GM12875 (cell line): ENCODE results near the gene PDIA3.
"Not testable (repeated sequence)": the region's sequence is repeated elsewhere in the genome, so short reads cannot be mapped to it uniquely, and the experiment has no call there.

ENCODE experiments used
- H3K4me3 ChIP-seq: one replicate; pipeline ENCODE4 v1.5.1; 2011; ENCODE audit warnings: low read depth, low read length, control low read depth
- TF ChIP-seq, protein P1 (sequence below): IDR thresholded peaks from 2 replicates; pipeline ENCODE4 v1.5.1; 2011; ENCODE audit warnings: low read depth, mild to moderate bottlenecking, control low read depth, inconsistent platforms, low read length, moderate library complexity, borderline replicate concordance; ENCODE audit not compliant: insufficient read depth

Gene PDIA3

DNA sequence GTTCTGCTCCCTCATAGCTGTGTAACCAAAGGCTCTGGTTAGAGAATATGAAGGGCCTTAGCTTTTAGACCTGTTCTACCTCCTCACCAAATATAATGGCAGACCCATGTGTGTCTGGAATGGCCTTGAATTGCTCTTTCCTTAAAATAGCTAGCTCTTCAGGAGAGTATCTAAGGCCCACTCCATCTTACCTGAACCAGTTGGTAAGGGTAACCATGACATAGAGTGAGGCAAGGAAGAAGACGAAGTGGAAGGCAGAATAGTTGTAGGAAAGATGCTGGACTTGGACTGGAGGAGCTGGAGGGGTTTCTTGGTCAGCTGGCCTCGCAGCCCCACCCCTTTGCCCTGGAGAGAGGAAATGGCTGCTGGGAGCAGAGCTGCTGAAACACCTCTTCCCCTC is 49.0 kb downstream of the PDIA3 start:
- no peak overlapping the region for H3K4me3 ChIP-seq

DNA sequence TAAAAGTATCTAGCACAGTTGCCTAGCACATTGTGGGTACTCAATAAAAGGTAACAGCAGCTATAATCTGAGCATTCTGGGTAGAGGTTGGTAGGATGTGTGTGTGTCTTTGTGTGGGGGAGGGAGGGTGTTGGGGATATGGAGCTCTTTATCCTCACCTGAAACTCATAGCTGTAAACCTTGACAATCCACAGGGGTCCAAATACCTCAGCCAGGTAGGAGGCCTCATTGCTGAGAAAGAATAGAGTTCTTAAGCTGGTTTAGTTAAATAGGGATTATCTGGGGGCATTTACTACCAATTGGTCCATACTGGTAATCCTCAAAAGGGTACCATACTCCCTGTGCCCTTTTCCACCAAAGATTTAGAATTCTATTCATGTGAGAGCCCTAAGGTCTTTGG is 49.8 kb downstream of the PDIA3 start:
- no peak overlapping the region for H3K4me3 ChIP-seq
- TF ChIP-seq, protein P1, sequence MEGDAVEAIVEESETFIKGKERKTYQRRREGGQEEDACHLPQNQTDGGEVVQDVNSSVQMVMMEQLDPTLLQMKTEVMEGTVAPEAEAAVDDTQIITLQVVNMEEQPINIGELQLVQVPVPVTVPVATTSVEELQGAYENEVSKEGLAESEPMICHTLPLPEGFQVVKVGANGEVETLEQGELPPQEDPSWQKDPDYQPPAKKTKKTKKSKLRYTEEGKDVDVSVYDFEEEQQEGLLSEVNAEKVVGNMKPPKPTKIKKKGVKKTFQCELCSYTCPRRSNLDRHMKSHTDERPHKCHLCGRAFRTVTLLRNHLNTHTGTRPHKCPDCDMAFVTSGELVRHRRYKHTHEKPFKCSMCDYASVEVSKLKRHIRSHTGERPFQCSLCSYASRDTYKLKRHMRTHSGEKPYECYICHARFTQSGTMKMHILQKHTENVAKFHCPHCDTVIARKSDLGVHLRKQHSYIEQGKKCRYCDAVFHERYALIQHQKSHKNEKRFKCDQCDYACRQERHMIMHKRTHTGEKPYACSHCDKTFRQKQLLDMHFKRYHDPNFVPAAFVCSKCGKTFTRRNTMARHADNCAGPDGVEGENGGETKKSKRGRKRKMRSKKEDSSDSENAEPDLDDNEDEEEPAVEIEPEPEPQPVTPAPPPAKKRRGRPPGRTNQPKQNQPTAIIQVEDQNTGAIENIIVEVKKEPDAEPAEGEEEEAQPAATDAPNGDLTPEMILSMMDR = no peak

More for the DNA sequence above, 49.0 kb downstream of the PDIA3 start:
- TF ChIP-seq, protein P1 = no peak

DNA sequence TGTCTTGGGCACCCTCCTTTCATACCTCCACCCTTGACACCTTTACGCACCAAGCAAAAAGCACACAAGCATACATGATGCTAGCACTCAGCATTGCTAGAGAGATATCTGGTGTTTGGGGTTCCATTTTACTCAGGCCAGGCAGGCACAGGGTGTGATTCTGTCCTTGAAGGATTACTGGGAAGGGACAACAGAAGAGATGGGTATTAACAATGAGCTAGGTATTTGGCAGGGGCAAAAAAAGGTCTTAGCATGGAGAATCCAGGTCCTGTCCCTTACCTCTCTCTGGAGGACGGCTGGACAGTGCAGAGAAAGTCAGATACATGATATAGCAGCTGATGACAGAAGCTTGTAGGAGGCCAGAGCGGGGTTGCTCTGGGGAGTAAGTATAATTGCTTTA is 50.3 kb downstream of the PDIA3 start:
- H3K4me3 ChIP-seq = no peak overlapping the region
- TF ChIP-seq, protein P1 = no peak

DNA sequence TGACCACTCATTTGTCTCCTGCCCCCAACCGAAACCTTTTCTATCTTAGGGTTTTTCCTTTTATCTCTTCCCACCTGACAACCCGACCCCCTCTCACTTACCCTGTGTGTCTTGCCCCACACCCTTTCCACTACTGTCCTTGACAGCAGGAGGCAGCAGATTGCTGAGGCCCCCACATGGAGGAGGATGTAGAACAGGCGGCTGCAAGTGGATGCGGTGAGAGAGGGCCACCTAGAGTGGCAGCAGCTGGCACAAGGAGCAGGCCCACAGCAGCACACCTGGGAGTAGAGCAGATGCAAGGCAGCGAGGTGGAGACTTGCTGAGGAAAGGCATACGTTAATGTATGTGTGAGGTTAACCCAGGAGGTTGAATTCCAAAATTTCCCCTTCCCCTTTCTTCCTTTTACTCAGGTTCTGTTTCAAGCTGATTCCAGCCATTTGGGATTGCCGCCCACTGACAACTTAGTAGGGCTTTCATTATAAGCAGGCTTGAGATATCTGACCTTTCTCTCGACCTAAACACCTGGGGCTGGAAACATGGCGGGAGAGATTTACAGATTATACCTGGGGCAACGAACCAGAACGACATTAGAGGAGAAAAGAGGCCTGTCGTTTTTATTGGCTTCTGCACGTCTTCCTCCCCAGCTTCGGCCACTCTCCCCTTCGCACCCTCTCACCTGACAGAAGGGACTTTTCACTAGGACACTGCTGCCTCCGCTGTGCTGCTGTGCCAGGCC is 53.1 kb downstream of the PDIA3 start:
- no peak overlapping the region for H3K4me3 ChIP-seq
- TF ChIP-seq, protein P1 = peak; percentile 22; the same call in 1 of the 2 replicates

DNA sequence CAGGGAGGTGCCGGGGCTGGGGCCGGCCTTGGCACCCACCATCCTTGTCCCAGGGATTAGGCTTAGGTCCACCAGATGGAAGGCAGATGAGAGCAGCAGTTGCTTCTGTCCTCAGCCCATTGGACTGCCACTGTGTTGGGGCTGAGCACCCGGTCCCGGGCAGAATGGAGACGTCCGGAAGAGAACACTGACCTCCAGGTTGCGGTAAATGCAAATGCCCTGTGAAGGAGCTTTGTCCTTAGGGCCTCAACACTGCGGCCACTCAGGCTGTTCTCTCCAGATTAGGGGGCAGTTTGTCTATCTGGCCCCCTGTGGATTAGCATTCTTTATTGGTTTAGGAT is 53.7 kb downstream of the PDIA3 start, which contains the start of gene SERINC4:
Gene SERINC4, minus strand, starts transcription at position 276 of the 341 bp plus-strand sequence. Its CDS starts 234 bp downstream, at position 42.
- peak within 1 kb of the TSS; percentile 81 for H3K4me3 ChIP-seq
- TF ChIP-seq, protein P1 = no peak

DNA sequence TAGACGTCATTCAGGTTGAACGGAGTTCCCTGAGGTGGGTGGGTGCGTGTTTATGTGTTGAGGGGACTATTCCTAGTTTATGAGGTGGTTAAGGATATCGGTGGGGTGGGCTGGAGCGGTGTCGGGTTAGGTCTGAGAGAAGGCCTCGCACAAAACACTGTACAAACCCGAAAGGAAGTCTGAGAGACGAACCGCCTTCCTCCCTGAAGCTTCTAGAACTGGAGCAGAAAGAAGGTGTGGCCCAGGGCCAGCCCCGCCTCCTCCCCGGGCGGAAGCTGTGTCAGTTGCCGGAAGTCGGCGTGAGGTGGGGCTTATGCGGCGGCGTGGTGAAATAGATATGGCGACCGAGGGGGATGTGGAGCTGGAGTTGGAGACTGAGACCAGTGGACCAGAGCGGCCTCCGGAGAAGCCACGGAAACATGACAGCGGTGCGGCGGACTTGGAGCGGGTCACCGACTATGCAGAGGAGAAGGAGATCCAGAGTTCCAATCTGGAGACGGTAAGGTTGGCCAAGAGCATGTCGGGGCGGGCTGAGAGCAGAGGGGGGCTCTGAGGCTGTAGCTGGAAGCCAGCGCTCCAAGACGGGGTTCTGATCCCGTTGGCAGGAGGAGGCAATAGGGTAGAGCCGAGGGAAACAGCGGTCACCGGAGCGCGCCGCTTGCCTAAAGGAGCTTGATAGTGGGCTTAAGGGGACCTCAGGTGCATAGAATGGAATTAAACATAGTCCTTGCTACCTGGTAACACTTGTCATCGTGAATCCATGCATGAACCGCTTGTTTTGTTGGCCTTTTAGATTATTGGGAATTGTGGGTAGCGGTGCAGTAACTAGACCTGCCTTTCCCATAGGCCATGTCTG is 54.3 kb downstream of the PDIA3 start, which contains the start of gene HYPK:
Gene HYPK, plus strand, starts transcription at position 314 of the 856 bp plus-strand sequence. Its CDS starts 24 bp downstream, at position 338.
- TF ChIP-seq, protein P1 = no peak

DNA sequence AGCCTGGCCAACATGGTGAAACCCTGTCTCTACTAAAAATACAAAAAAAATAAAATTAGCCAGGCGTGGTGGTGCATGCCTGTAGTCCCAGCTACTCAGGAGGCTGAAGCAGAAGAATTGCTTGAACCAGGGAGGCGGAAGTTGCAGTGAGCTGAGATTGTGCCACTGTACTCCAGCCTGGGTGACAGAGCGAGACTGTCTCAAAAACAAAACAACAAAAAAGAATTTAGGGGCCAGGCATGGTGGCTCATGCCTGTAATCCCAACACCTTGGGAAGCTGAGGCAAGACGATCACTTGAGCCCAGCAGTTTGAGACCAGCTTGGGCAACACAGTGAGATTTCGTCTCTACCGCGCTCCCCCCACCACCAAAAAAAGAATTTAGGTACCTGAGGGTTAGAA is 56.4 kb downstream of the PDIA3 start:
- not testable (repeated sequence) for H3K4me3 ChIP-seq

More for the DNA sequence above, 54.3 kb downstream of the PDIA3 start, which contains the start of gene HYPK:
- H3K4me3 ChIP-seq = peak within 1 kb of the TSS; percentile 81
